LNCaP clone FGC (cell line): ENCODE measurements around the gene KRTAP11-1.
A peak's percentile ranks its signal among the peaks of the same experiment; 100 is the strongest.

Experiments used
- DNase-seq: peaks from one replicate; pipeline ENCODE4 v3.0.0-alpha.2; 2011; ENCODE audit warnings: low read depth
- H3K4me3 ChIP-seq: 2 replicates; pipeline ENCODE4 v1.5.1; 2011; ENCODE audit warnings: mild to moderate bottlenecking, low read depth, low read length, control low read depth
- TF ChIP-seq, protein P1 (sequence below): IDR thresholded peaks from 2 replicates; pipeline ENCODE4 v1.5.1; 2012; ENCODE audit warnings: mild to moderate bottlenecking; ENCODE audit not compliant: control insufficient read depth, insufficient read depth; ENCODE audit errors: extremely low read depth

Gene KRTAP11-1

DNA sequence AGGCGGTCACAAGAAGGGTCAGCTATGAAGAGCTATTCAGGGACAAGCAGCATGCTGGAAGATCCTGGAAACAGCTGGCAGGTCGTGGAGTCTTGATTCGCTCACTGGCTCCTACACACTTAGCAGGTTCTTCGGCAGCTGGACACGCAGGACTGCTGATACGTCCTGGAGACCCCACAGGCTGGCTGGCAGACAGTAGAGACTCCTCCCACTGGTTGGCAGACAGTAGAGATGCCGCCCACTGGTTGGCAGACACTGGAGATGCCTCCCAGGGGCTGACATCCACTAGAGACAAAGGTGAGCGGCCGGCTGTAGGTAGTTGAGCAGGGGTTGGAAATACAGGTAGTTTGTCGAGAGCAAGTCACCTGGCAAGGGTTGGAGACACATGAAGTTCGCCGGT, 466 bp downstream of the KRTAP11-1 start:
- DNase-seq: no peak
- TF ChIP-seq, protein P1, sequence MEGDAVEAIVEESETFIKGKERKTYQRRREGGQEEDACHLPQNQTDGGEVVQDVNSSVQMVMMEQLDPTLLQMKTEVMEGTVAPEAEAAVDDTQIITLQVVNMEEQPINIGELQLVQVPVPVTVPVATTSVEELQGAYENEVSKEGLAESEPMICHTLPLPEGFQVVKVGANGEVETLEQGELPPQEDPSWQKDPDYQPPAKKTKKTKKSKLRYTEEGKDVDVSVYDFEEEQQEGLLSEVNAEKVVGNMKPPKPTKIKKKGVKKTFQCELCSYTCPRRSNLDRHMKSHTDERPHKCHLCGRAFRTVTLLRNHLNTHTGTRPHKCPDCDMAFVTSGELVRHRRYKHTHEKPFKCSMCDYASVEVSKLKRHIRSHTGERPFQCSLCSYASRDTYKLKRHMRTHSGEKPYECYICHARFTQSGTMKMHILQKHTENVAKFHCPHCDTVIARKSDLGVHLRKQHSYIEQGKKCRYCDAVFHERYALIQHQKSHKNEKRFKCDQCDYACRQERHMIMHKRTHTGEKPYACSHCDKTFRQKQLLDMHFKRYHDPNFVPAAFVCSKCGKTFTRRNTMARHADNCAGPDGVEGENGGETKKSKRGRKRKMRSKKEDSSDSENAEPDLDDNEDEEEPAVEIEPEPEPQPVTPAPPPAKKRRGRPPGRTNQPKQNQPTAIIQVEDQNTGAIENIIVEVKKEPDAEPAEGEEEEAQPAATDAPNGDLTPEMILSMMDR: no peak
- H3K4me3 ChIP-seq: no peak overlapping the region

DNA sequence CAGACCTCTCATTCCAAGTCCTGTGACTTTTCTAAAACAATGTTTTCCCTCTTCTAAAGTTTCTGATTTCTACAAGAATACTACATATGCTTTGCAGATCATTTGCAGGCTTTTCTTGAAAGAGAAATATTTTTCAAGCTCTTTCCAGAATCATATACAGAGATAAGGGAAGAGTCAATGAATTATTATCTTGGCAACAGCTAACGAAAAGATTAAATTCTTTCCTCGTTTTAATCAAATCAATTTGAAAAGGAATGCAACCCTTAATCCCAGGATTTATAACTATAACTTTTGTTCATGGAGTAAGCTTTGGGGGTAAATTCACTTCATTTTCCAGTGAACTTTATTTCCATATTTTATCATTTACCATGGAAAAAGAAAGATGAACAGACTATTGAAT, 6.9 kb downstream of the KRTAP11-1 start:
- no peak overlapping the region for H3K4me3 ChIP-seq
- no peak for DNase-seq
- TF ChIP-seq, protein P1: no peak

DNA sequence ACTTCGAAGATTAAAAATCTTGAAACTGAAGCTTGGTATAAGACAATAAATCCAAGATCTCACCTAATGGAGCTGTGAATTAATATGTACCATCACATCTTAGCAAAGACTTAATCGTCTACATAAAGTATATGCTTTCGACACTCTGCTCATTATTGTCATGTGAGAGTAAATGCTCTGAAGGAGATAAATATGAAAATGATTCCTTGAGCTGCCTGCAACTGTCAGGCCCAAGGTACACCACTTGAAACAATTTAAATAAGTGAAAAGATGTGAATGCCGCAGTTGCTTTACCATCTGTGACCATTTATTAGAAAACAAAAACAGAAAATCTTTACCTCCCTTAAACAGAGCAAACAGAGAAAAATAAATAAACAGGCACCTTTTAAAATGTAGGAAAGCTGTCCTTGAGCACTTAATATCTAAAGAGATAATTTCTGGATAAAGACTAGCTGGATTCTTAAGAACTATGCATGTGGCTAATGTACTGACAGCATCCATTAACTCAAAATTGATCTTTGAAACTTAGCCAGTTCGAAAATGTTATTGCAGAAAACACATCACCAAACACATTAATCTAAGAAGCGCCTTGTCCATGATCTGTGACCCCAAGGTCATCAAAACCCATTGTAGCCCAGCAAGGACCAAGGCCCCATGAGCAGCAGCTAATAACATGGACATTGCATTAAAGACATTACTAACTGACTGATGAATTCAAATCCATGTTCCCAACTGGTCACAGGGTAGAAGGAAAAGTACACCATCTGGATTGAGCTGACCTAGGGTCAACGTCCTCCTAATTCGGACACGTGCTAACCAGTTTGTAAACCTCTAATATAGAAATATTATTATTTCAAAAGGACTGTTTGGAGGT, 33.5 kb downstream of the KRTAP11-1 start:
- TF ChIP-seq, protein P1: no peak
- no peak for DNase-seq
- H3K4me3 ChIP-seq: no peak overlapping the region

DNA sequence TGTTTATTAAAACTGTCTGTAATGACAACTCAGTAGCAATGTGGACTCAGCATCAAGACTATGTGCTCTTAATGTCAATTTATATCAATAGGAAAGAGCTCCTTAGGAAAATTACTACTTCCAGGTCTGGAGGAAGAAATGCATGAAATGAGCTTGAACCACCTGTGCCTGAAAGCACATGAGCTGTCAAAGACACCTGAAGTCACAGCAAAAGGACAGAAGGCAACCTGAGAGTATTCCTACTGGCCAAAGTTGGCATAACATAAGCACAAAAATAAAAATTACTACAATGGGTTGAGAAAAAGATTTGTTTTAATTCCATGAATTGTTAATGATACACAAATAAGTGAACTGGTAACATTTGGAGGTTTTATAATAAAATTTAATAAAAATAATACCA, 38.4 kb downstream of the KRTAP11-1 start:
- no peak for DNase-seq

DNA sequence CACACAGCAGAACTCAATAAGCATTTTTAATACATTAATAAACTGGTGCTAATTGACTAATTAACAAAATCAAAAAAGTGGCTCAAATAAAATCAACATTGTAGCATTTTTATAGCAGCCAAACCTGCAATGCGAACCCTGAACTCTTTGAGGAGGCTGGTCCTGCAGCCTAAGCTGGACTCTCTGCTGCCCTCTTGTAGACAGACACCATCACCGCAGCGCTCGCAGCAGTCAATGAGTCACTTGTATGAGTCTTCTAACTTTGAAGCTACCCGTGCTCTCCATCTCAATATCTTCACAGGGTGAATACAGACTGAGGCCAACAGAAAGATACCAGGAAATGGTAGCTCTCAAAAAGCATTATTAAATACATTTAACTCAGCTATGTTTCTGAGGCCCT, 42.1 kb downstream of the KRTAP11-1 start:
- H3K4me3 ChIP-seq: no peak overlapping the region
- DNase-seq: peak; percentile 3
- TF ChIP-seq, protein P1: peak; percentile 69

More for the DNA sequence above, 38.4 kb downstream of the KRTAP11-1 start:
- no peak overlapping the region for H3K4me3 ChIP-seq
- TF ChIP-seq, protein P1: no peak

DNA sequence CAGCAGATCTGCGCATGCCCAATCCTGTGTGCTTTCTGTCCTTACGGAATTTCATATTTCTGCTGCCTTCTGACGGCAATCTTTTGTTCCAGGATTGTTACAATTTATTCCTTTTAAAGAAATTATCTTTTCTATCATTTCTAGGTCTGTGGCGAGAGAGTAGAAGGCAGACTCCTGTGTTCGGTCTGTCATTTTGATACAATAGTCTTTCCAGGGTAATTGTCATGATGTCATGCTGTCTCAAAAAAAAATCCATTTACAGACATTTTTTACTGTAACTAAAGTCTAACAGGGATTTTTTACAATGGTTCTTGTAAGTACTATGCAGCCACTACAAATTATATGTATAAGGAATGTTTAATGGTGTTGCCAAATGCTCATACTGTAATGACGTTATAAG, 42.8 kb downstream of the KRTAP11-1 start:
- no peak for DNase-seq
- no peak overlapping the region for H3K4me3 ChIP-seq
- TF ChIP-seq, protein P1: no peak
